Cardiac muscle cell (in vitro differentiated cells and primary cell): Measurements from ENCODE around the gene DGKD. TPM values are rescaled to one million over a fixed set of nuclear protein-coding genes. Genes with fewer than 3 reads are reported as not detected.

ENCODE experiments used
- DNase-seq, 2 donors: peaks; one replicate each; pipeline versions ENCODE4 v3.0.0 to v3.0.0-alpha.2; 2010 to 2017; ENCODE audit warnings: low read depth in 1 of 2, low spot score in 1 of 2
- H3K27ac ChIP-seq: fragments of 200-600 bp; sonication (generic); 2 replicates; pipeline ENCODE4 v1.5.1; 2016
- H3K27me3 ChIP-seq: fragments of 200-600 bp; sonication (generic); 2 replicates; pipeline ENCODE4 v1.6.0; 2016; ENCODE audit warnings: control low read depth
- H3K36me3 ChIP-seq: fragments of 200-600 bp; sonication (generic); 2 replicates; pipeline ENCODE4 v1.5.1; 2016; ENCODE audit warnings: control low read depth
- H3K4me1 ChIP-seq: fragments of 200-600 bp; sonication (generic); 2 replicates; pipeline ENCODE4 v1.8.1; 2017; ENCODE audit warnings: low read depth, mild to moderate bottlenecking, mixed run types
- H3K4me3 ChIP-seq: fragments of 200-600 bp; sonication (generic); 2 replicates; pipeline ENCODE4 v1.5.1; 2016; ENCODE audit warnings: mild to moderate bottlenecking
- H3K9me3 ChIP-seq: fragments of 200-600 bp; sonication (generic); 2 replicates; pipeline ENCODE4 v1.5.1; 2017; ENCODE audit warnings: low read depth, mild to moderate bottlenecking, control low read depth
- polyA plus RNA-seq: library from polyadenylated mRNA; unstranded; fragments of >200 nt; fragmentation: Nextera tagmentation; extraction: Ambion mirVana; gene quantifications from 2 replicates; pipeline ENCODE4 v1.2.1, GENCODE V29; 2016
- total RNA-seq: library from RNA; depleted of rRNA; stranded (reverse); fragments of >200 nt; gene quantifications from 2 replicates; pipeline ENCODE4 v1.2.3, GENCODE V29; 2016
- TF ChIP-seq, protein P1 (sequence below): IDR thresholded peaks from 2 replicates; pipeline ENCODE4 v1.5.1; 2012; ENCODE audit warnings: low read depth, mild to moderate bottlenecking, low read length

Gene DGKD
- total and polyA plus RNA-seq, 2 experiments from 2014 or later: 21.0 to 40.0 TPM

DNA sequence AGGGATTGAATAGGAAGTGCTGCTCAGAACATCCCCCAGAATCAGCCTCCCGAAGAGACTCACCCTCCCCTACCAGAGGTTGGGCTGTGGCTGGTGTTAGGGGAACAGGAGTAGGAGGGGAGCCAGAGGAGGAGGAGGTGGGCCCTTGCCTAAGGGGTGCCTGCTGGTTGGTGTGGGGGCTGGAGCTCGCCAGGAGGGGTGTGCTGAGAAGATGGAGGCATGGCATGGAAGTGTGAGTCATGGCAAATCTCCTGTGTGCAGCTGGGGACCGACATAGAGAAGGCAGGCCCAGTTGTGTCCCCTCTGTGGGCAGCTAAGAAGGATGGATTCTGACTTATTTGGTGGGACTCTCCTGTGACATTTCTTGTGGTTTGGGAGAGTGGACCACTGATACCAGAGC lies 73.7 kb downstream of the DGKD start:
- no peaks in the 10 kb centered on the region for H3K27me3 ChIP-seq
- DNase-seq: no peak

DNA sequence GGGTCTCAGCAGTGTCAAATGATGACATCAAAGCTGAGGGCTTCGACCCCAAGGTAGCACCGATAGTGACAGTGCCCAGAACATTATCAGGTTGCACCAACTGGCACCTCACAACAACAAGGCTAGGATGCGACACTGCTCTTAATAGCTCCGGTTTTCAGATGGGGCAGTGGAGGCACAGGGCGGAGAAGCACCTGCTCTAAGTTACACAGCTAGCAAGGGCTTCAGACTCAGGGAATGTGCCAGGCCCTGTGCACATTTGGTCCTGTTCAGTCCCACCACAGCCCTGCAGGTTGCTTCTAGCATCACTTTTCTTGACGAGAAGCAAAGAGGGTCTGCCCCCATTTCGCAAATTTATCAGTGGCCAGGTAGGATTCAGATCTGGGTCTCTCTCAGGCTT lies 74.1 kb downstream of the DGKD start:
- H3K4me1 ChIP-seq: peaks cover 7% of the 10 kb centered on the region
- no peak overlapping the region for H3K27ac ChIP-seq
- DNase-seq: no peak
- no peaks in the 10 kb centered on the region for H3K9me3 ChIP-seq
- TF ChIP-seq, protein P1, sequence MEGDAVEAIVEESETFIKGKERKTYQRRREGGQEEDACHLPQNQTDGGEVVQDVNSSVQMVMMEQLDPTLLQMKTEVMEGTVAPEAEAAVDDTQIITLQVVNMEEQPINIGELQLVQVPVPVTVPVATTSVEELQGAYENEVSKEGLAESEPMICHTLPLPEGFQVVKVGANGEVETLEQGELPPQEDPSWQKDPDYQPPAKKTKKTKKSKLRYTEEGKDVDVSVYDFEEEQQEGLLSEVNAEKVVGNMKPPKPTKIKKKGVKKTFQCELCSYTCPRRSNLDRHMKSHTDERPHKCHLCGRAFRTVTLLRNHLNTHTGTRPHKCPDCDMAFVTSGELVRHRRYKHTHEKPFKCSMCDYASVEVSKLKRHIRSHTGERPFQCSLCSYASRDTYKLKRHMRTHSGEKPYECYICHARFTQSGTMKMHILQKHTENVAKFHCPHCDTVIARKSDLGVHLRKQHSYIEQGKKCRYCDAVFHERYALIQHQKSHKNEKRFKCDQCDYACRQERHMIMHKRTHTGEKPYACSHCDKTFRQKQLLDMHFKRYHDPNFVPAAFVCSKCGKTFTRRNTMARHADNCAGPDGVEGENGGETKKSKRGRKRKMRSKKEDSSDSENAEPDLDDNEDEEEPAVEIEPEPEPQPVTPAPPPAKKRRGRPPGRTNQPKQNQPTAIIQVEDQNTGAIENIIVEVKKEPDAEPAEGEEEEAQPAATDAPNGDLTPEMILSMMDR: no peak
- H3K4me3 ChIP-seq: no peak overlapping the region
- H3K27me3 ChIP-seq: no peaks in the 10 kb centered on the region
- H3K36me3 ChIP-seq: no peaks in the 10 kb centered on the region

More for the DNA sequence above, 73.7 kb downstream of the DGKD start:
- Histone ChIP-seq H3K4me3 (no peak overlapping the region), H3K4me1 (peaks cover 7% of the 10 kb centered on the region), H3K9me3 (no peaks in the 10 kb centered on the region), H3K36me3 (no peaks in the 10 kb centered on the region), H3K27ac (no peak overlapping the region)
- TF ChIP-seq, protein P1: no peak

GRCh38 chr2:233429175-233429897 lies 75.0 kb downstream of the DGKD start:
- Histone ChIP-seq H3K36me3 (no peaks in the 10 kb centered on the region), H3K27me3 (no peaks in the 10 kb centered on the region), H3K9me3 (no peaks in the 10 kb centered on the region), H3K4me3 (no peak overlapping the region), H3K4me1 (peaks cover 7% of the 10 kb centered on the region), H3K27ac (peak overlapping the region; percentile 65)
- no peak for DNase-seq
- TF ChIP-seq, protein P1: no peak

DNA sequence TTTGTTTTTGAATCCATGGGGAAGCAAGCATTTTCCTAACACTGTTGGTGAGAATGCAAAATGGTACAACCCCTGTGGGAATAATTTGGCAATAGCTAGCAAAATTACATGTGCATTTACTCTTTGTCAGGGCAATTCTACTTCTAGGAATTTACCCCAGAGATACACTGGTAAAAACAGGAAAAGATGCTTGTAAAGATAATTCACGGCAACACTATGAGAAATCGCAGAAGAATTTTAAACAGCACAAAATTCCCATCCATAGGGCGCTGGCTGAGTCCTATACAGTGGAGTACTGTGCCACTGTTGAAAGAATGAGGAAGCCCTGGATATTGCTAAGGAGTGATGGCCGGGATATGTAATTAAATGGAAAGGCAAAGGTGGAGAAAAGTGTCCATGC lies 75.8 kb downstream of the DGKD start:
- H3K27me3 ChIP-seq: no peaks in the 10 kb centered on the region
- TF ChIP-seq, protein P1: no peak
- no peak overlapping the region for H3K27ac ChIP-seq
- peak in 1 of 2 donors; percentile 68 for DNase-seq
- peaks cover 7% of the 10 kb centered on the region for H3K4me1 ChIP-seq
- no peaks in the 10 kb centered on the region for H3K9me3 ChIP-seq
- no peak overlapping the region for H3K4me3 ChIP-seq
- H3K36me3 ChIP-seq: no peaks in the 10 kb centered on the region

GRCh38 chr2:233430651-233431050 lies 76.4 kb downstream of the DGKD start:
- H3K27me3 ChIP-seq: no peaks in the 10 kb centered on the region
- H3K4me3 ChIP-seq: no peak overlapping the region
- no peaks in the 10 kb centered on the region for H3K9me3 ChIP-seq
- DNase-seq: no peak
- H3K4me1 ChIP-seq: peaks cover 7% of the 10 kb centered on the region
- H3K27ac ChIP-seq: no peak overlapping the region
- no peaks in the 10 kb centered on the region for H3K36me3 ChIP-seq
- TF ChIP-seq, protein P1: no peak
